Esophagus squamous epithelium (tissue), 5 donors: ENCODE measurements around the gene TRIM46. TPM values are rescaled to one million over a fixed set of nuclear protein-coding genes. Genes with fewer than 3 reads are reported as not detected.
A peak's percentile ranks its signal among the peaks of the same experiment; 100 is the strongest.
"Not testable (repeated sequence)": the region's sequence is repeated elsewhere in the genome, so short reads cannot be mapped to it uniquely, and the experiment has no call there.

Experiments
- DNase-seq: peaks from one replicate; lab custom pipeline; 2025; lab: John Stamatoyannopoulos, UW
- H3K27ac ChIP-seq, 4 donors: fragments of 200-600 bp; sonication (generic); one replicate each; pipeline ENCODE4 v1.5.1; 2016 to 2019; ENCODE audit warnings: mild to moderate bottlenecking in 1 of 4
- H3K27me3 ChIP-seq, 4 donors: fragments of 200-600 bp; sonication (generic); 1 replicate in 3 of 4; 2 replicates in 1 of 4; pipeline versions ENCODE4 v1.5.1 to v1.6.0; 2017 to 2021; ENCODE audit warnings: antibody characterized with exemption in 1 of 4
- H3K36me3 ChIP-seq, 3 donors: fragments of 200-600 bp; sonication (generic); one replicate each; pipeline ENCODE4 v1.5.1; 2016 to 2019
- H3K4me1 ChIP-seq, 3 donors: fragments of 200-600 bp; sonication (generic); one replicate each; pipeline ENCODE4 v1.5.1; 2017 to 2019
- H3K4me3 ChIP-seq, 4 donors: fragments of 200-600 bp; sonication (generic); 1 replicate in 3 of 4; 2 replicates in 1 of 4; pipeline ENCODE4 v1.5.1; 2016 to 2019; ENCODE audit warnings: mild to moderate bottlenecking in 2 of 4, moderate library complexity in 1 of 4
- H3K9me3 ChIP-seq, 3 donors: fragments of 200-600 bp; sonication (generic); one replicate each; pipeline ENCODE4 v1.5.1; 2016 to 2019
- CTCF ChIP-seq, 6 experiments: fragments of 450-650 bp in 4 of 6; fragments of 200-600 bp in 2 of 6; sonication (generic) in 2 of 6; IDR thresholded peaks; one replicate each; pipeline ENCODE4 v1.5.1; 2016 to 2019; ENCODE audit warnings: antibody characterized with exemption in 6 of 6, mild to moderate bottlenecking in 4 of 6, moderate library complexity in 4 of 6
- POLR2A ChIP-seq, 4 donors: fragments of 450-650 bp; IDR thresholded peaks; one replicate each; pipeline ENCODE4 v1.6.1; 2017; ENCODE audit warnings: antibody characterized with exemption in 4 of 4, mild to moderate bottlenecking in 4 of 4, moderate library complexity in 3 of 4
- WGBS, 2 donors: methylation state at CpG; one replicate each; pipeline ENCODE4 v1.1.5; 2018; 5-methylcytosine and 5-hydroxymethylcytosine counted together
- intact Hi-C: fragments of 100-400 bp; cut with DNase I; formaldehyde crosslinking; loops from one replicate; pipeline ENCODE4 v1.15.0; 2022
- total RNA-seq, 4 donors: library from RNA; depleted of rRNA; stranded (reverse); fragments of >200 nt; gene quantifications; one replicate each; pipeline ENCODE4 v1.1.0, GENCODE V29; 2016
- donor health status: DM: yes; HTN: yes; CAD: no.

Gene TRIM46
- total RNA-seq, 4 donors from 2014 or later, result 0.30 to 0.53 (median 0.38) TPM; not detected in 1

- Histone ChIP-seq H3K4me3 (no peak overlapping the region), H3K27me3 (no peaks in the 10 kb centered on the region), H3K9me3 (no peaks in the 10 kb centered on the region), H3K4me1 (peaks cover 14 to 55% (median 15%) of the 10 kb centered on the region in 3 donors), H3K27ac (no peak overlapping the region), H3K36me3 (no peaks in the 10 kb centered on the region)
- no peak for DNase-seq
- intact Hi-C loops, result no loop called here
- no peak for TF ChIP-seq POLR2A (IDR thresholded peaks at IDR 0.05)
- 58 to 64% methylated on average over 4 to 7 of the region's 7 CpGs for WGBS, 2 donors
Observed at GRCh38 chr1:155223047-155223446, 49.4 kb downstream of the TRIM46 start.

- DNase-seq, intact Hi-C loops, H3K9me3 ChIP-seq, H3K27me3 ChIP-seq, H3K36me3 ChIP-seq, H3K4me3 ChIP-seq: not testable (repeated sequence)
- H3K27ac ChIP-seq, result peak overlapping the region; percentile 17 to 92 (median 51)
- 88 to 93% methylated on average over 8 of the region's 8 CpGs for WGBS, 2 donors
- H3K4me1 ChIP-seq, result peaks cover 14 to 43% (median 17%) of the 10 kb centered on the region in 3 donors
Observed at GRCh38 chr1:155225404-155225759, 51.7 kb downstream of the TRIM46 start.

GRCh38 chr1:155226188-155226909 lies 52.7 kb downstream of the TRIM46 start:
- Histone ChIP-seq H3K4me3 (peak overlapping the region; percentile 43 to 73 (median 70)), H3K4me1 (peaks cover 14 to 41% (median 17%) of the 10 kb centered on the region in 3 donors), H3K27ac (peak overlapping the region; percentile 77 to 93 (median 92)), H3K36me3 (no peaks in the 10 kb centered on the region), H3K9me3 (no peaks in the 10 kb centered on the region), H3K27me3 (no peaks in the 10 kb centered on the region)
- TF ChIP-seq CTCF (IDR thresholded peaks at IDR 0.05) (peak; percentile 38 to 66 (median 60)), POLR2A (IDR thresholded peaks at IDR 0.05) (no peak)
- 0 to 1% methylated on average over 7 of the region's 7 CpGs for WGBS, 2 donors
- intact Hi-C loops, result no loop called here
- DNase-seq, result no peak

- Histone ChIP-seq H3K4me1 (peaks cover 14 to 45% (median 17%) of the 10 kb centered on the region in 3 donors), H3K9me3 (no peaks in the 10 kb centered on the region), H3K4me3 (peak overlapping the region; percentile 43 to 73 (median 70)), H3K36me3 (no peaks in the 10 kb centered on the region), H3K27ac (peak overlapping the region; percentile 77 to 93 (median 92)), H3K27me3 (no peaks in the 10 kb centered on the region)
- no peak for TF ChIP-seq CTCF (IDR thresholded peaks at IDR 0.05)
- no peak for TF ChIP-seq POLR2A (IDR thresholded peaks at IDR 0.05)
- WGBS, 2 donors, result 2% methylated on average over 6 to 19 of the region's 19 CpGs
- intact Hi-C loops, result no loop called here
- DNase-seq, result no peak
Observed at GRCh38 chr1:155226910-155227260, 53.2 kb downstream of the TRIM46 start.

- intact Hi-C loops, result no loop called here
- DNase-seq, result peak; percentile 92
- peak in 1 of 6 experiments; percentile 7 for TF ChIP-seq CTCF (IDR thresholded peaks at IDR 0.05)
- TF ChIP-seq POLR2A (IDR thresholded peaks at IDR 0.05), result peak in 2 of 4 donors; percentile 62 to 71
- no peaks in the 10 kb centered on the region for H3K9me3 ChIP-seq
- peaks cover 14 to 51% (median 21%) of the 10 kb centered on the region in 3 donors for H3K4me1 ChIP-seq
- H3K4me3 ChIP-seq, result peak overlapping the region; percentile 43 to 73 (median 70)
- peak overlapping the region; percentile 77 to 93 (median 92) for H3K27ac ChIP-seq
- no peaks in the 10 kb centered on the region for H3K36me3 ChIP-seq
- WGBS, 2 donors, result 0 to 2% methylated on average over 24 to 29 of the region's 42 CpGs
- no peaks in the 10 kb centered on the region for H3K27me3 ChIP-seq
Observed at GRCh38 chr1:155227261-155228095, 53.8 kb downstream of the TRIM46 start.

- H3K27me3 ChIP-seq, result no peaks in the 10 kb centered on the region
- H3K36me3 ChIP-seq, result no peaks in the 10 kb centered on the region
- DNase-seq, result no peak
- peak overlapping the region; percentile 77 to 93 (median 90) for H3K27ac ChIP-seq
- intact Hi-C loops, result no loop called here
- H3K4me3 ChIP-seq, result peak overlapping the region; percentile 43 to 73 (median 70)
- H3K9me3 ChIP-seq, result no peaks in the 10 kb centered on the region
- peaks cover 14 to 51% (median 21%) of the 10 kb centered on the region in 3 donors for H3K4me1 ChIP-seq
- TF ChIP-seq POLR2A (IDR thresholded peaks at IDR 0.05) (no peak), CTCF (IDR thresholded peaks at IDR 0.05) (no peak)
- 45 to 52% methylated on average over 8 to 9 of the region's 9 CpGs for WGBS, 2 donors
Observed at GRCh38 chr1:155228096-155228427, 54.4 kb downstream of the TRIM46 start.

- DNase-seq, H3K9me3 ChIP-seq, H3K4me3 ChIP-seq, intact Hi-C loops, H3K27me3 ChIP-seq, H3K27ac ChIP-seq: not testable (repeated sequence)
- peaks cover 3 to 13% (median 4%) of the 10 kb centered on the region in 3 donors for H3K36me3 ChIP-seq
- 53 to 68% methylated on average over 3 of the region's 3 CpGs for WGBS, 2 donors
- peaks cover 6 to 28% (median 15%) of the 10 kb centered on the region in 3 donors for H3K4me1 ChIP-seq
Observed at GRCh38 chr1:155231302-155231701, 57.7 kb downstream of the TRIM46 start.
